CD4-positive, alpha-beta T cell treated with Interleukin-21 for 1 hour (primary cell): Measurements from ENCODE around the gene DMD.

Source experiments
- DNase-seq: peaks from one replicate; pipeline ENCODE4 v3.0.0-alpha.2; 2020

Gene DMD

GRCh38 chrX:31563792-31564191 is 1647.6 kb downstream of the DMD start:
- no peak for DNase-seq

- no peak for DNase-seq
Measured at GRCh38 chrX:31555506-31555905, 1655.8 kb downstream of the DMD start.

GRCh38 chrX:31551913-31552312 is 1659.4 kb downstream of the DMD start:
- DNase-seq: no peak

GRCh38 chrX:31550158-31550557 is 1661.2 kb downstream of the DMD start:
- DNase-seq: no peak

GRCh38 chrX:31547816-31548215 is 1663.5 kb downstream of the DMD start:
- DNase-seq: no peak

- no peak for DNase-seq
Measured at GRCh38 chrX:31547416-31547815, 1663.9 kb downstream of the DMD start.

GRCh38 chrX:31546126-31546525 is 1665.2 kb downstream of the DMD start:
- no peak for DNase-seq

GRCh38 chrX:31545726-31546125 is 1665.6 kb downstream of the DMD start:
- DNase-seq: no peak

- no peak for DNase-seq
Measured at GRCh38 chrX:31545191-31545590, 1666.2 kb downstream of the DMD start.

- DNase-seq: no peak
Measured at GRCh38 chrX:31543634-31544033, 1667.7 kb downstream of the DMD start.

- DNase-seq: no peak
Measured at GRCh38 chrX:31542566-31542965, 1668.8 kb downstream of the DMD start.

- DNase-seq: no peak
Measured at GRCh38 chrX:31540313-31540712, 1671.0 kb downstream of the DMD start.

- DNase-seq: no peak
Measured at GRCh38 chrX:31527455-31528126, 1683.8 kb downstream of the DMD start.

GRCh38 chrX:31523884-31524536 is 1687.3 kb downstream of the DMD start:
- DNase-seq: no peak

- DNase-seq: no peak
Measured at GRCh38 chrX:31522760-31523159, 1688.6 kb downstream of the DMD start.

GRCh38 chrX:31521941-31522340 is 1689.4 kb downstream of the DMD start:
- DNase-seq: no peak

- DNase-seq: no peak
Measured at GRCh38 chrX:31516527-31516926, 1694.8 kb downstream of the DMD start.

GRCh38 chrX:31508338-31508737 is 1703.0 kb downstream of the DMD start:
- no peak for DNase-seq

- no peak for DNase-seq
Measured at GRCh38 chrX:31506928-31507327, 1704.4 kb downstream of the DMD start.

GRCh38 chrX:31506360-31506759 is 1705.0 kb downstream of the DMD start:
- no peak for DNase-seq

GRCh38 chrX:31500921-31501320 is 1710.4 kb downstream of the DMD start:
- no peak for DNase-seq

- DNase-seq: no peak
Measured at GRCh38 chrX:31499109-31499508, 1712.2 kb downstream of the DMD start.

- no peak for DNase-seq
Measured at GRCh38 chrX:31497086-31497485, 1714.3 kb downstream of the DMD start.

- no peak for DNase-seq
Measured at GRCh38 chrX:31487951-31488350, 1723.4 kb downstream of the DMD start.

GRCh38 chrX:31483336-31483735 is 1728.0 kb downstream of the DMD start:
- DNase-seq: no peak
